ENCODE results near the gene MRPS23.

DNA sequence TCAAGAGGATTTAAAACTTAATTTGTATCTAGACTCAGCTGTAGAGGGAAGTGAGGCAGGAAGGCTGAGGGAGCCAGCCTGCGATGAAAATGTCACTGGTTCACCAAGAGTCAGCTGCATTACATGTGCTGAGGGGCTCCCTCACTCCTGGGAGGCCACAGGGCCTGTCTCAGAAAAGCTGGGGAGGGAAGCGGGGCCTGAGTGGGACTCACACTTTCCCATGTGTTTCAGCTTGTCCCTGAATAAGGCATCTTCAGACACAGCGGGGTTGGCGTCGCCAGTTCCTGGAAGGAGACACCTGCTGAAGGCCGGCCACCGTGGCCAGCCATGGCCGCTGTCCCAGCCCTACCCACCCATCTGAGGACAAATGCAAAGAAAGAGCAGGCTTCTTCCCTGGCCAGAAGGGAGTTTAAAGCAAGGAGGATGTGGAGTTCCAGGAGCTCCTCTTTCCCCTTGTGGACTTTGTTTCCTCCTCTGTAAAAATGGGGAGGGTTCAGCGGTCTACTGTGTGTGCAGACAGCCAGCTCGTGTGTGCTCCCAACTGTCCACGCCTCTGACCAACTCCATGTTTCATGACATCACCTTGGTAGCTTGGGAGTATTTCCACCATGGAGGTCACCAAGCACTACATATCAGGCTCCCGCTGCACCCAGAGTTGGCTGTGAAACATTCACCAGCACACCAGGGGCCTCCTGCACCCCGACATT is 19.2 kb upstream of the MRPS23 start:
- TF ChIP-seq, protein P1, sequence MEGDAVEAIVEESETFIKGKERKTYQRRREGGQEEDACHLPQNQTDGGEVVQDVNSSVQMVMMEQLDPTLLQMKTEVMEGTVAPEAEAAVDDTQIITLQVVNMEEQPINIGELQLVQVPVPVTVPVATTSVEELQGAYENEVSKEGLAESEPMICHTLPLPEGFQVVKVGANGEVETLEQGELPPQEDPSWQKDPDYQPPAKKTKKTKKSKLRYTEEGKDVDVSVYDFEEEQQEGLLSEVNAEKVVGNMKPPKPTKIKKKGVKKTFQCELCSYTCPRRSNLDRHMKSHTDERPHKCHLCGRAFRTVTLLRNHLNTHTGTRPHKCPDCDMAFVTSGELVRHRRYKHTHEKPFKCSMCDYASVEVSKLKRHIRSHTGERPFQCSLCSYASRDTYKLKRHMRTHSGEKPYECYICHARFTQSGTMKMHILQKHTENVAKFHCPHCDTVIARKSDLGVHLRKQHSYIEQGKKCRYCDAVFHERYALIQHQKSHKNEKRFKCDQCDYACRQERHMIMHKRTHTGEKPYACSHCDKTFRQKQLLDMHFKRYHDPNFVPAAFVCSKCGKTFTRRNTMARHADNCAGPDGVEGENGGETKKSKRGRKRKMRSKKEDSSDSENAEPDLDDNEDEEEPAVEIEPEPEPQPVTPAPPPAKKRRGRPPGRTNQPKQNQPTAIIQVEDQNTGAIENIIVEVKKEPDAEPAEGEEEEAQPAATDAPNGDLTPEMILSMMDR (IDR thresholded peaks at IDR 0.05 in 8 of 11, conservative IDR thresholded peaks at IDR 0.05 in 3 of 11) = no peak
- TF ChIP-seq POLR2AphosphoS5 (IDR thresholded peaks at IDR 0.05) (no peak), POLR2A (IDR thresholded peaks at IDR 0.05) (no peak)
